Type B pancreatic cell (in vitro differentiated cells): ENCODE results near the gene ELL2. TPM values are rescaled to one million over a fixed set of nuclear protein-coding genes. Genes with fewer than 3 reads are reported as not detected.

Experiments used
- DNase-seq: peaks from one replicate; pipeline ENCODE4 v3.0.0; 2021; ENCODE audit warnings: mixed read lengths; ENCODE audit not compliant: unreplicated experiment; ENCODE audit errors: extremely low spot score
- H3K27ac Mint-ChIP-seq: 2 replicates; pipeline ENCODE4 v1.8.0; 2021; ENCODE audit warnings: mild to moderate bottlenecking, mixed read lengths
- H3K27me3 Mint-ChIP-seq: 2 replicates; pipeline ENCODE4 v1.8.0; 2021; ENCODE audit warnings: mixed read lengths
- H3K36me3 Mint-ChIP-seq: 2 replicates; pipeline ENCODE4 v1.8.0; 2021; ENCODE audit warnings: mixed read lengths
- H3K4me1 Mint-ChIP-seq: one replicate; pipeline ENCODE4 v1.8.0; 2021; ENCODE audit warnings: mixed read lengths; ENCODE audit not compliant: unreplicated experiment
- H3K4me3 Mint-ChIP-seq: 2 replicates; pipeline ENCODE4 v1.8.0; 2021; ENCODE audit warnings: mild to moderate bottlenecking, mixed read lengths
- H3K9me3 Mint-ChIP-seq: 2 replicates; pipeline ENCODE4 v1.8.0; 2021; ENCODE audit warnings: mixed read lengths
- CTCF ChIP-seq: fragments of 200-600 bp; sonication (generic); conservative IDR thresholded peaks from 2 replicates; pipeline ENCODE4 v1.5.0; 2021; ENCODE audit warnings: antibody characterized with exemption, mild to moderate bottlenecking
- total RNA-seq: library from RNA; stranded (reverse); gene quantifications from 2 replicates; pipeline ENCODE4 v1.2.1, GENCODE V29; 2021; ENCODE audit warnings: low replicate concordance

The ELL2 gene
- total RNA-seq, 1 donor from 2014 or later: 33.9 TPM

- no peak for DNase-seq
- Mint-ChIP-seq H3K4me1 (no peaks in the 10 kb centered on the region), H3K36me3 (no peaks in the 10 kb centered on the region), H3K27ac (no peak overlapping the region), H3K27me3 (no peaks in the 10 kb centered on the region), H3K4me3 (no peak overlapping the region), H3K9me3 (no peaks in the 10 kb centered on the region)
- no peak for TF ChIP-seq CTCF
Observed at GRCh38 chr5:95842854-95843544, 118.7 kb downstream of the ELL2 start.

- no peak for TF ChIP-seq CTCF
- Mint-ChIP-seq H3K9me3 (no peaks in the 10 kb centered on the region), H3K27ac (no peak overlapping the region), H3K4me1 (no peaks in the 10 kb centered on the region), H3K27me3 (no peaks in the 10 kb centered on the region), H3K36me3 (no peaks in the 10 kb centered on the region), H3K4me3 (no peak overlapping the region)
- no peak for DNase-seq
Observed at GRCh38 chr5:95841914-95842812, 119.5 kb downstream of the ELL2 start.

GRCh38 chr5:95840956-95841705, 120.5 kb downstream of the ELL2 start:
- Mint-ChIP-seq H3K9me3 (no peaks in the 10 kb centered on the region), H3K4me3 (no peak overlapping the region), H3K4me1 (no peaks in the 10 kb centered on the region), H3K27me3 (no peaks in the 10 kb centered on the region), H3K36me3 (no peaks in the 10 kb centered on the region), H3K27ac (no peak overlapping the region)
- no peak for TF ChIP-seq CTCF
- no peak for DNase-seq

GRCh38 chr5:95839658-95840057, 122.0 kb downstream of the ELL2 start:
- no peak overlapping the region for H3K27ac Mint-ChIP-seq
- H3K4me3 Mint-ChIP-seq: no peak overlapping the region
- no peaks in the 10 kb centered on the region for H3K27me3 Mint-ChIP-seq
- H3K9me3 Mint-ChIP-seq: no peaks in the 10 kb centered on the region
- H3K4me1 Mint-ChIP-seq: peaks cover 5% of the 10 kb centered on the region
- no peaks in the 10 kb centered on the region for H3K36me3 Mint-ChIP-seq
- DNase-seq: no peak
- TF ChIP-seq CTCF: no peak

- H3K9me3 Mint-ChIP-seq: no peaks in the 10 kb centered on the region
- no peak overlapping the region for H3K27ac Mint-ChIP-seq
- H3K27me3 Mint-ChIP-seq: no peaks in the 10 kb centered on the region
- H3K36me3 Mint-ChIP-seq: no peaks in the 10 kb centered on the region
- no peak for TF ChIP-seq CTCF
- H3K4me1 Mint-ChIP-seq: peaks cover 5% of the 10 kb centered on the region
- no peak for DNase-seq
- no peak overlapping the region for H3K4me3 Mint-ChIP-seq
Observed at GRCh38 chr5:95838556-95838955, 123.1 kb downstream of the ELL2 start.
